HepG2 (cell line): ENCODE results near the gene FGGY. TPM values are rescaled to one million over a fixed set of nuclear protein-coding genes. Genes with fewer than 3 reads are reported as not detected.
A peak's percentile ranks its signal among the peaks of the same experiment; 100 is the strongest.

ENCODE experiments used
- AHDC1 ChIP-seq: sonication (generic); formaldehyde crosslinking; IDR thresholded peaks from 2 replicates; pipeline ENCODE4 v1.5.1; 2020; ENCODE audit warnings: mild to moderate bottlenecking, missing genetic modification reagents, borderline replicate concordance
- ARID4A ChIP-seq: sonication (generic); formaldehyde crosslinking; IDR thresholded peaks from 2 replicates; pipeline ENCODE4 v1.5.0; 2020; ENCODE audit warnings: mild to moderate bottlenecking, missing genetic modification reagents, borderline replicate concordance
- CENPX ChIP-seq: sonication (generic); formaldehyde crosslinking; IDR thresholded peaks from 2 replicates; pipeline ENCODE4 v1.9.0; 2021; ENCODE audit warnings: mild to moderate bottlenecking, missing genetic modification reagents, moderate library complexity
- HIVEP1 ChIP-seq: sonication (generic); formaldehyde crosslinking; IDR thresholded peaks from 2 replicates; pipeline ENCODE4 v1.4.0; 2020; ENCODE audit warnings: mild to moderate bottlenecking, missing genetic modification reagents
- IKZF1 ChIP-seq: fragments of 450-650 bp; IDR thresholded peaks from 2 replicates; pipeline ENCODE4 v1.7.1; 2016
- PRPF4 ChIP-seq: fragments of 200-400 bp; formaldehyde crosslinking; IDR thresholded peaks from 2 replicates; pipeline ENCODE4 v1.6.1; 2016; ENCODE audit warnings: low read length, low read depth; ENCODE audit not compliant: poor library complexity, severe bottlenecking
- SCMH1 ChIP-seq: sonication (generic); formaldehyde crosslinking; IDR thresholded peaks from 2 replicates; pipeline ENCODE4 v1.9.0; 2021; ENCODE audit warnings: missing genetic modification reagents, mild to moderate bottlenecking, borderline replicate concordance
- ZFP36L2 ChIP-seq: sonication (generic); formaldehyde crosslinking; IDR thresholded peaks from 2 replicates; pipeline ENCODE4 v1.4.0; 2020; ENCODE audit warnings: missing genetic modification reagents
- ZNF441 ChIP-seq: sonication (generic); formaldehyde crosslinking; IDR thresholded peaks from 2 replicates; pipeline ENCODE4 v1.7.0; 2021; ENCODE audit warnings: missing genetic modification reagents, borderline replicate concordance
- ZNF563 ChIP-seq: sonication (generic); formaldehyde crosslinking; IDR thresholded peaks from 2 replicates; pipeline ENCODE4 v1.8.0; 2022; ENCODE audit warnings: mild to moderate bottlenecking, moderate library complexity, missing genetic modification reagents
- ZNF75D ChIP-seq: sonication (generic); formaldehyde crosslinking; IDR thresholded peaks from 2 replicates; pipeline ENCODE4 v1.8.1; 2023; ENCODE audit warnings: missing genetic modification reagents, mild to moderate bottlenecking, borderline replicate concordance
- polyA plus RNA-seq, 8 experiments: library from polyadenylated mRNA; depleted of rRNA in 3 of 8; stranded (reverse) in 7 of 8; unstranded in 1 of 8; fragments of >200 nt; fragmentation: Illumina TruSeq in 4 of 8; extraction: Trizol in 4 of 8; gene quantifications; 2 replicates each; pipeline versions ENCODE4 v1.2.1 to v1.2.3, GENCODE V29; 2011 to 2016; ENCODE audit warnings: low read depth in 4 of 8, missing spikeins in 1 of 8, mixed read lengths in 1 of 8; ENCODE audit not compliant: insufficient read depth in 1 of 8
- total RNA-seq, 5 experiments: library from RNA; depleted of rRNA; stranded (reverse); fragments of >200 nt; fragmentation: Illumina TruSeq; extraction: Trizol; gene quantifications; 2 replicates each; pipeline ENCODE4 v1.2.3, GENCODE V29; 2016; ENCODE audit warnings: low read depth in 1 of 5
- TF ChIP-seq, protein P1 (sequence below): sonication (generic); formaldehyde crosslinking; IDR thresholded peaks from 2 replicates; pipeline ENCODE4 v1.4.0; 2020; ENCODE audit warnings: missing genetic modification reagents, borderline replicate concordance
- TF ChIP-seq, protein P2 (sequence below): sonication (generic); formaldehyde crosslinking; IDR thresholded peaks from 2 replicates; pipeline ENCODE4 v1.5.0; 2020; ENCODE audit warnings: mild to moderate bottlenecking, low read depth, missing genetic modification reagents, borderline replicate concordance
- TF ChIP-seq, protein P3 (sequence below): sonication (generic); formaldehyde crosslinking; IDR thresholded peaks from 2 replicates; pipeline ENCODE4 v1.4.0; 2020; ENCODE audit warnings: low read depth, mild to moderate bottlenecking, missing genetic modification reagents

FGGY gene
- total and polyA plus RNA-seq, 2 of the 13 experiments (the other 11 are each of a cell fraction or from before 2014, with no cell fraction given), result 15.7 to 27.5 TPM

GRCh38 chr1:59522925-59523505 lies 226.1 kb downstream of the FGGY start (continued):
- TF ChIP-seq ARID4A (CRISPR knock-in tag) (peak; percentile 47; the same call in 1 of the 2 replicates), PRPF4 (no peak), ZNF563 (CRISPR knock-in tag) (no peak), IKZF1 (no peak), ZNF75D (CRISPR knock-in tag) (no peak), ZNF441 (CRISPR knock-in tag) (0 out of 2 replicates have a peak, but pooled peaks have one; percentile 26), SCMH1 (no peak), AHDC1 (CRISPR knock-in tag) (peak; percentile 86; the same call in 1 of the 2 replicates), CENPX (CRISPR knock-in tag) (no peak), HIVEP1 (no peak), ZFP36L2 (CRISPR knock-in tag) (no peak)
- TF ChIP-seq, protein P1, sequence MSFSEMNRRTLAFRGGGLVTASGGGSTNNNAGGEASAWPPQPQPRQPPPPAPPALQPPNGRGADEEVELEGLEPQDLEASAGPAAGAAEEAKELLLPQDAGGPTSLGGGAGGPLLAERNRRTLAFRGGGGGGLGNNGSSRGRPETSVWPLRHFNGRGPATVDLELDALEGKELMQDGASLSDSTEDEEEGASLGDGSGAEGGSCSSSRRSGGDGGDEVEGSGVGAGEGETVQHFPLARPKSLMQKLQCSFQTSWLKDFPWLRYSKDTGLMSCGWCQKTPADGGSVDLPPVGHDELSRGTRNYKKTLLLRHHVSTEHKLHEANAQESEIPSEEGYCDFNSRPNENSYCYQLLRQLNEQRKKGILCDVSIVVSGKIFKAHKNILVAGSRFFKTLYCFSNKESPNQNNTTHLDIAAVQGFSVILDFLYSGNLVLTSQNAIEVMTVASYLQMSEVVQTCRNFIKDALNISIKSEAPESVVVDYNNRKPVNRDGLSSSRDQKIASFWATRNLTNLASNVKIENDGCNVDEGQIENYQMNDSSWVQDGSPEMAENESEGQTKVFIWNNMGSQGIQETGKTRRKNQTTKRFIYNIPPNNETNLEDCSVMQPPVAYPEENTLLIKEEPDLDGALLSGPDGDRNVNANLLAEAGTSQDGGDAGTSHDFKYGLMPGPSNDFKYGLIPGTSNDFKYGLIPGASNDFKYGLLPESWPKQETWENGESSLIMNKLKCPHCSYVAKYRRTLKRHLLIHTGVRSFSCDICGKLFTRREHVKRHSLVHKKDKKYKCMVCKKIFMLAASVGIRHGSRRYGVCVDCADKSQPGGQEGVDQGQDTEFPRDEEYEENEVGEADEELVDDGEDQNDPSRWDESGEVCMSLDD (CRISPR knock-in tag), result no peak
- TF ChIP-seq, protein P2, sequence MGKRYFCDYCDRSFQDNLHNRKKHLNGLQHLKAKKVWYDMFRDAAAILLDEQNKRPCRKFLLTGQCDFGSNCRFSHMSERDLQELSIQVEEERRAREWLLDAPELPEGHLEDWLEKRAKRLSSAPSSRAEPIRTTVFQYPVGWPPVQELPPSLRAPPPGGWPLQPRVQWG (CRISPR knock-in tag), result no peak
- TF ChIP-seq, protein P3, sequence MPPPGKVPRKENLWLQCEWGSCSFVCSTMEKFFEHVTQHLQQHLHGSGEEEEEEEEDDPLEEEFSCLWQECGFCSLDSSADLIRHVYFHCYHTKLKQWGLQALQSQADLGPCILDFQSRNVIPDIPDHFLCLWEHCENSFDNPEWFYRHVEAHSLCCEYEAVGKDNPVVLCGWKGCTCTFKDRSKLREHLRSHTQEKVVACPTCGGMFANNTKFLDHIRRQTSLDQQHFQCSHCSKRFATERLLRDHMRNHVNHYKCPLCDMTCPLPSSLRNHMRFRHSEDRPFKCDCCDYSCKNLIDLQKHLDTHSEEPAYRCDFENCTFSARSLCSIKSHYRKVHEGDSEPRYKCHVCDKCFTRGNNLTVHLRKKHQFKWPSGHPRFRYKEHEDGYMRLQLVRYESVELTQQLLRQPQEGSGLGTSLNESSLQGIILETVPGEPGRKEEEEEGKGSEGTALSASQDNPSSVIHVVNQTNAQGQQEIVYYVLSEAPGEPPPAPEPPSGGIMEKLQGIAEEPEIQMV, result no peak
